ENCODE data around the gene GPATCH11. TPM values are rescaled to one million over a fixed set of nuclear protein-coding genes. Genes with fewer than 3 reads are reported as not detected.

The GPATCH11 gene
- total and polyA plus RNA-seq, 4 donors = 1.4 to 7.3 (median 3.4) TPM

- Histone ChIP-seq H3K27me3 (ENCODE audit: control insufficient read depth in 4 of 4, insufficient read depth in 4 of 4, low read length in 3 of 4) (no peaks in the 10 kb centered on the region), H3K9me3 (ENCODE audit: control insufficient read depth in 4 of 4, low read length in 3 of 4) (no peaks in the 10 kb centered on the region), H3K4me1 (ENCODE audit: control insufficient read depth in 4 of 4, insufficient read depth in 4 of 4, low read length in 3 of 4) (peaks cover 0 to 18% (median 15%) of the 10 kb centered on the region in 4 donors), H3K9ac (ENCODE audit: low read depth in 1 of 2, low read length in 2 of 2) (no peak overlapping the region), H3K4me3 (ENCODE audit: low read depth in 1 of 3, low read length in 3 of 3) (no peak overlapping the region), H3K27ac (ENCODE audit: low read depth in 1 of 2, low read length in 2 of 2) (no peak overlapping the region), H3K36me3 (ENCODE audit: control insufficient read depth in 4 of 4, insufficient read depth in 3 of 4, low read depth in 1 of 4, low read length in 3 of 4) (peaks cover 0 to 11% (median 9%) of the 10 kb centered on the region in 4 donors)
- TF ChIP-seq FOXA1 (IDR thresholded peaks at IDR 0.05) = no peak
- no peak for TF ChIP-seq TAF1 (conservative IDR thresholded peaks at IDR 0.05)
- TF ChIP-seq NR2F2 (IDR thresholded peaks at IDR 0.05) = no peak
- no peak for TF ChIP-seq EGR1 (IDR thresholded peaks at IDR 0.05; ENCODE audit: low read depth in 2 of 2)
- no peak for TF ChIP-seq REST (IDR thresholded peaks at IDR 0.05)
- TF ChIP-seq MAX (IDR thresholded peaks at IDR 0.05) = no peak
- TF ChIP-seq CTCF (IDR thresholded peaks at IDR 0.05; ENCODE audit: low read depth, low read length, missing input control) = no peak
- no peak for TF ChIP-seq GABPA (IDR thresholded peaks at IDR 0.05 in 1 of 2, conservative IDR thresholded peaks at IDR 0.05 in 1 of 2)
- no peak for TF ChIP-seq YY1 (IDR thresholded peaks at IDR 0.05)
- no peak for TF ChIP-seq RXRA (IDR thresholded peaks at IDR 0.05)
- no peak for TF ChIP-seq ZBTB33 (IDR thresholded peaks at IDR 0.05)
- no peak for TF ChIP-seq RAD21 (IDR thresholded peaks at IDR 0.05)
- TF ChIP-seq HNF4A (conservative IDR thresholded peaks at IDR 0.05) = no peak
- no peak for TF ChIP-seq JUND (IDR thresholded peaks at IDR 0.05)
- no peak for TF ChIP-seq HNF4G (IDR thresholded peaks at IDR 0.05)
- TF ChIP-seq FOXA2 (IDR thresholded peaks at IDR 0.05) = no peak
- TF ChIP-seq SP1 (IDR thresholded peaks at IDR 0.05) = no peak
- no peak for TF ChIP-seq ATF3 (IDR thresholded peaks at IDR 0.05)
- no peak for DNase-seq (ENCODE audit: low spot score)
- WGBS = 67% methylated on average over 1 of the region's 1 CpG
Measured at GRCh38 chr2:37085731-37086147, 1.4 kb downstream of the GPATCH11 start.
